Muscle layer of colon (tissue), 2 donors: ENCODE measurements around the gene LENG1.
A peak's percentile ranks its signal among the peaks of the same experiment; 100 is the strongest.
"Not testable (repeated sequence)": the region's sequence is repeated elsewhere in the genome, so short reads cannot be mapped to it uniquely, and the experiment has no call there.

Experiments used
- H3K27ac ChIP-seq: one replicate; pipeline ENCODE4 v1.7.0; 2013; ENCODE audit warnings: low read depth, mild to moderate bottlenecking, low read length, moderate library complexity
- H3K27me3 ChIP-seq, 2 donors: one replicate each; pipeline ENCODE4 v1.7.0; 2013; ENCODE audit warnings: low read length in 2 of 2, mild to moderate bottlenecking in 2 of 2; ENCODE audit not compliant: insufficient read depth in 2 of 2, control insufficient read depth in 1 of 2
- H3K36me3 ChIP-seq: one replicate; pipeline ENCODE4 v1.7.0; 2013; ENCODE audit warnings: mild to moderate bottlenecking, low read length; ENCODE audit not compliant: insufficient read depth
- H3K4me1 ChIP-seq: one replicate; pipeline ENCODE4 v1.7.0; 2013; ENCODE audit warnings: mild to moderate bottlenecking, low read length; ENCODE audit not compliant: insufficient read depth
- H3K4me3 ChIP-seq, 2 donors: one replicate each; pipeline ENCODE4 v1.7.0; 2013; ENCODE audit warnings: low read length in 2 of 2, low read depth in 1 of 2, mild to moderate bottlenecking in 1 of 2, moderate library complexity in 1 of 2
- H3K9ac ChIP-seq: one replicate; pipeline ENCODE4 v1.7.0; 2013; ENCODE audit warnings: low read length
- H3K9me3 ChIP-seq: one replicate; pipeline ENCODE4 v1.7.0; 2013; ENCODE audit warnings: mild to moderate bottlenecking, low read length
- donor health status: abdominal sarcoma.
- donor health status: Adenocarcinoma of cecum.

LENG1 gene

GRCh38 chr19:54188215-54188871 is 28.8 kb upstream of the LENG1 start:
- H3K4me3 ChIP-seq, result peak overlapping the region; percentile 61 to 78
- peaks cover 26% of the 10 kb centered on the region for H3K4me1 ChIP-seq
- H3K9ac ChIP-seq, result peak overlapping the region; percentile 54
- no peaks in the 10 kb centered on the region for H3K27me3 ChIP-seq
- peak overlapping the region; percentile 99 for H3K27ac ChIP-seq
- H3K36me3 ChIP-seq, result peaks cover 15% of the 10 kb centered on the region
- H3K9me3 ChIP-seq, result no peaks in the 10 kb centered on the region

GRCh38 chr19:54186934-54187381 is 27.4 kb upstream of the LENG1 start:
- peaks cover 15% of the 10 kb centered on the region for H3K4me1 ChIP-seq
- no peaks in the 10 kb centered on the region for H3K27me3 ChIP-seq
- H3K4me3 ChIP-seq, result no peak overlapping the region
- H3K36me3 ChIP-seq, result peaks cover 14% of the 10 kb centered on the region
- no peaks in the 10 kb centered on the region for H3K9me3 ChIP-seq
- H3K9ac ChIP-seq, result no peak overlapping the region
- no peak overlapping the region for H3K27ac ChIP-seq

DNA sequence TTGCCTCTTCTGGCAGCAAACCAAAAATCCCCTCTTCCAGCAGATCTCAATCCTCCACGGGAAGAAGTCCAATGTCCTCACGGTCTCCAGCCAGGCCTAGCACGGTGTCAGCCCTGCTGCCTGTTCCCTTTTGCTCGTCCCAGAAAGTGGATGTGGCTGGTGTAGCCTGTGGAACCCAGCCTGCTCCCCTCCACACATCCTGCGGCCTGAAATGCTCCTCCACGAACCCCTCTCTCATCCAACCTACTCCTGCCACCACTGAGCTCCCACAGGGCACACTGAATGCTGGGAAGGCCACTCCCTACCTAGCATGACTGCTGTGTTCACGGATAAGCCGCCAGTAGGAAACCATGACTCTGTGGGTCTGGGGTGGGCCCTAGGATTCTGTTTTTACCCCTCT is 26.8 kb upstream of the LENG1 start:
- H3K27me3 ChIP-seq, result no peaks in the 10 kb centered on the region
- peaks cover 10% of the 10 kb centered on the region for H3K4me1 ChIP-seq
- H3K9ac ChIP-seq, result no peak overlapping the region
- peaks cover 14% of the 10 kb centered on the region for H3K36me3 ChIP-seq
- H3K27ac ChIP-seq, result no peak overlapping the region
- no peaks in the 10 kb centered on the region for H3K9me3 ChIP-seq
- no peak overlapping the region for H3K4me3 ChIP-seq

DNA sequence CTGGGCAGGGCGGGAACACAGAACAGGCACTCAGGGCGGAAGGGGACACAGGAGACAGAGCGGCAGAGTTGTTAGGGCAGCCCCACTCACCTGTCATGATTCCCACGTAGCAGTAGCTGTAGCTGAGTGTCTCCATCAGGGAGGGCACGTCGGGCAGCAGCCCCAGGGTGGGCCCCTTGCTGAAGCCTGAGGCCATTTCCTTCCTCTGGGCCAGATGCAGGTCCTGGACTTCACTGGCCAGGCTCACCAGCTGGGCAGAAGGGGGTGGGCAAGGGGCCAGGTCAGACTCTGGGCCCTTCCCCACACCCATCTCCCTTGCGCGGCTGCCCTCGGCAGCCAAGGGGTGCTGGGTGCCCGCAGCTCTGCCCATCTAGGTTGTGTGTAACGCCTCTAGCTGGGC is 23.9 kb upstream of the LENG1 start:
- Histone ChIP-seq H3K27me3 (no peaks in the 10 kb centered on the region), H3K36me3 (peaks cover 14% of the 10 kb centered on the region), H3K9ac (no peak overlapping the region), H3K4me3 (no peak overlapping the region), H3K4me1 (peaks cover 5% of the 10 kb centered on the region), H3K9me3 (no peaks in the 10 kb centered on the region), H3K27ac (no peak overlapping the region)

GRCh38 chr19:54181894-54182293 is 22.4 kb upstream of the LENG1 start:
- H3K27me3 ChIP-seq, H3K4me1 ChIP-seq, H3K4me3 ChIP-seq, H3K27ac ChIP-seq, H3K9me3 ChIP-seq, H3K9ac ChIP-seq: not testable (repeated sequence)
- peaks cover 15% of the 10 kb centered on the region for H3K36me3 ChIP-seq

GRCh38 chr19:54180691-54181091 is 21.2 kb upstream of the LENG1 start:
- peaks cover 11% of the 10 kb centered on the region for H3K36me3 ChIP-seq

DNA sequence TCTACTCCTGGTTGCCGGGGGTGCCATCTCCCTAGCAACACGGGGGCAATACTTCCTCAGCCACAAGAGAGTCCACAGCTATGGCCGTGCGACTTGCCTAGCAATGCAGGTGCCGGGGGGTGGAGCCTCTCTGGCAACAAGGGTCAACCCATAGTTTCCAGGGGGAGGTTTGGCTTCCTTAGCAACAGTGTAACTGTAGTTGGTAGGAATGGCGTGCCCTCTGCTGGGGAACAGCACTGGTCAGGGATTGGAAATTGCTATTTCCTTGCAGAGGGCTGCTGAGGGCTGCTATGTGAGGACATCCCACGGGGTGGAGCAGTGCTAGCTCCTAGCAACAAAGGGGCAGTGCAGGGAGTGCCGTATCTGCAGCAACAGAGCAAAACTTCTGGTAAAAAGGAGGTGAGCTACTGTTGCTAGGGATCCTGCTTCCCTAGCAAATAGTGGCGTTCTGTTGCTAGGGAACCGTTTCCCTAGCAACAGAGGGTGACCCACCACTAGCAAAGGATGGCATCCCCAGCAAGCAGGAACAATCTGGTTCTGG is 20.5 kb upstream of the LENG1 start:
- H3K4me3 ChIP-seq, result no peak overlapping the region
- no peaks in the 10 kb centered on the region for H3K27me3 ChIP-seq
- H3K9me3 ChIP-seq, result no peaks in the 10 kb centered on the region
- peaks cover 11% of the 10 kb centered on the region for H3K36me3 ChIP-seq
- H3K27ac ChIP-seq, result no peak overlapping the region
- no peaks in the 10 kb centered on the region for H3K4me1 ChIP-seq
- H3K9ac ChIP-seq, result no peak overlapping the region

More at GRCh38 chr19:54180691-54181091, 21.2 kb upstream of the LENG1 start:
- H3K4me3 ChIP-seq, result no peak overlapping the region
- H3K9ac ChIP-seq, result no peak overlapping the region
- H3K27ac ChIP-seq, result no peak overlapping the region
- no peaks in the 10 kb centered on the region for H3K27me3 ChIP-seq
- H3K4me1 ChIP-seq, result no peaks in the 10 kb centered on the region
- H3K9me3 ChIP-seq, result no peaks in the 10 kb centered on the region

GRCh38 chr19:54179262-54179852 is 19.8 kb upstream of the LENG1 start:
- Histone ChIP-seq H3K27me3 (peaks cover 0 to 3% of the 10 kb centered on the region in 2 donors), H3K4me3 (no peak overlapping the region), H3K36me3 (peaks cover 11% of the 10 kb centered on the region), H3K9ac (no peak overlapping the region), H3K9me3 (no peaks in the 10 kb centered on the region), H3K27ac (no peak overlapping the region), H3K4me1 (no peaks in the 10 kb centered on the region)

DNA sequence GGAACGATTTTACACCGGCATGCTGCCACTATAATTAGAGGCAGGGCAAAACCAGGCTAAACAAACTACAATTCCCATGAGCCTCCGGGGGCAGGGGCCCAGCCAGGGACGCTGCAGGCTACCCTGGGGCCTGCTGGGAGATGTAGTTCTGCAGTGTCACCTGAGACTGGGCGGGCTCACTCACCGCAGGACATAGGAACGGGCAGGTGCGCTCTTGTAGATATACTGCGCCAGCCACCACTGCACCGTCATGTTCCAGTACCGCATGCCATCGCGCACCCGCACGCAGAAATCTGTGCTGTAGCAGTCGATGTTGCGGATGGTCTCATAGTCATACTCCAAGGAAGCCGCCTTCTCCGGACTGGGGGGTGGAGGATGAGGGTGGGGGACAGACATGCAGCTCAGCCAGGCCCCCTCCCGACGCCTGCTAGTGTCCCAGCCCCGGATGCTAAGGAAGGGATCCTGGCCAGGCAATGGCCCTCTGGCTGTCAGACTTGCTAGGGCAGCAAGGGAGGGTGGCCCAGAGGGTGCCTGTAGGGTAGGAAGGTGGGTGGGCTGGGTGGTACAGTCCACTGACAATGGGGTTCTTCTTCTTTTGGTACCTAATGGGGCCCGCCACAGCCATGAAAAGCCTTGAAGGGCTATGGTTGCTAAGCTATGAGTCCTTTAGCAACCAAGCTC is 19.2 kb upstream of the LENG1 start:
- Histone ChIP-seq H3K4me1 (no peaks in the 10 kb centered on the region), H3K9ac (no peak overlapping the region), H3K4me3 (no peak overlapping the region), H3K27ac (no peak overlapping the region), H3K9me3 (no peaks in the 10 kb centered on the region), H3K36me3 (peaks cover 11% of the 10 kb centered on the region), H3K27me3 (peaks cover 0 to 9% of the 10 kb centered on the region in 2 donors)

GRCh38 chr19:54173951-54174834 is 14.7 kb upstream of the LENG1 start:
- H3K4me1 ChIP-seq, result no peaks in the 10 kb centered on the region
- no peak overlapping the region for H3K4me3 ChIP-seq
- H3K9me3 ChIP-seq, result no peaks in the 10 kb centered on the region
- no peak overlapping the region for H3K9ac ChIP-seq
- H3K27ac ChIP-seq, result no peak overlapping the region
- H3K36me3 ChIP-seq, result peaks cover 5% of the 10 kb centered on the region
- peaks cover 0 to 24% of the 10 kb centered on the region in 2 donors for H3K27me3 ChIP-seq

DNA sequence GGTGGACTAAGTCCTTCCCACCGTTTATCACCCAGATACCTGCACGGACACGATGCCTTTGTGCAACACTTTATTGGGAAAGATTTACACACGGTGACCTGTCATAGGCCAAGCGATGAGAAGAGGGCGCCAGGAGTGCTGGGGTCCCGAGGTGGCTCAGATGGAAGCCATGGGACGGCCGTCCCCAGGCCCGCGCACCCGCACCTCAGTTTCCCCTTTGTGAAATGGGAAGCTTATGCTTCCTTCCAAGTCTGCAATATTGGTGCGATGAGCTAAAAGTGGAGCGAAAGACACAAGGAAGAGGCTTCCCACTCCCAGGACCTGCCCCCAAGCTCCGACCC is 13.8 kb upstream of the LENG1 start:
- H3K27me3 ChIP-seq, result peaks cover 0 to 25% of the 10 kb centered on the region in 2 donors
- H3K27ac ChIP-seq, result no peak overlapping the region
- peaks cover 5% of the 10 kb centered on the region for H3K36me3 ChIP-seq
- no peak overlapping the region for H3K9ac ChIP-seq
- peaks cover 1% of the 10 kb centered on the region for H3K4me1 ChIP-seq
- H3K9me3 ChIP-seq, result no peaks in the 10 kb centered on the region
- H3K4me3 ChIP-seq, result no peak overlapping the region
